Cardiac septum (tissue), 1 donor: ENCODE results near the gene UVSSA. TPM values are rescaled to one million over a fixed set of nuclear protein-coding genes. Genes with fewer than 3 reads are reported as not detected.
A peak's percentile ranks its signal among the peaks of the same experiment; 100 is the strongest.

Experiments
- DNase-seq: peaks from one replicate; pipeline ENCODE4 v3.0.0-alpha.2; 2020; ENCODE audit warnings: low spot score
- intact Hi-C: fragments of 100-400 bp; cut with DNase I; formaldehyde crosslinking; loops from one replicate; pipeline ENCODE4 v1.14.0; 2022
- long read RNA-seq: library from polyadenylated mRNA; unstranded; transcript quantifications from one replicate; pipeline ENCODE4 v2.0.0, GENCODE V29; 2021
- total RNA-seq: library from RNA; stranded (reverse); fragmentation: NEBNext Ultra II Directional; extraction: Animal tissue kit (Norgen Biotek cat#: 25700); gene quantifications from one replicate; pipeline ENCODE4 v1.2.1, GENCODE V29; 2021
- donor health status: DM: no; HTN: no; CAD: no.

The UVSSA gene, protein sequence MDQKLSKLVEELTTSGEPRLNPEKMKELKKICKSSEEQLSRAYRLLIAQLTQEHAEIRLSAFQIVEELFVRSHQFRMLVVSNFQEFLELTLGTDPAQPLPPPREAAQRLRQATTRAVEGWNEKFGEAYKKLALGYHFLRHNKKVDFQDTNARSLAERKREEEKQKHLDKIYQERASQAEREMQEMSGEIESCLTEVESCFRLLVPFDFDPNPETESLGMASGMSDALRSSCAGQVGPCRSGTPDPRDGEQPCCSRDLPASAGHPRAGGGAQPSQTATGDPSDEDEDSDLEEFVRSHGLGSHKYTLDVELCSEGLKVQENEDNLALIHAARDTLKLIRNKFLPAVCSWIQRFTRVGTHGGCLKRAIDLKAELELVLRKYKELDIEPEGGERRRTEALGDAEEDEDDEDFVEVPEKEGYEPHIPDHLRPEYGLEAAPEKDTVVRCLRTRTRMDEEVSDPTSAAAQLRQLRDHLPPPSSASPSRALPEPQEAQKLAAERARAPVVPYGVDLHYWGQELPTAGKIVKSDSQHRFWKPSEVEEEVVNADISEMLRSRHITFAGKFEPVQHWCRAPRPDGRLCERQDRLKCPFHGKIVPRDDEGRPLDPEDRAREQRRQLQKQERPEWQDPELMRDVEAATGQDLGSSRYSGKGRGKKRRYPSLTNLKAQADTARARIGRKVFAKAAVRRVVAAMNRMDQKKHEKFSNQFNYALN
- 10.4 TPM for total RNA-seq
- long read RNA-seq, full-length matches to known transcripts, result 1 of 2 reads
- long read RNA-seq, partial matches to known transcripts, result 1 of 2 reads
- long read RNA-seq, other reads (novel, unspliced or antisense), result 0 of 2 reads

DNA sequence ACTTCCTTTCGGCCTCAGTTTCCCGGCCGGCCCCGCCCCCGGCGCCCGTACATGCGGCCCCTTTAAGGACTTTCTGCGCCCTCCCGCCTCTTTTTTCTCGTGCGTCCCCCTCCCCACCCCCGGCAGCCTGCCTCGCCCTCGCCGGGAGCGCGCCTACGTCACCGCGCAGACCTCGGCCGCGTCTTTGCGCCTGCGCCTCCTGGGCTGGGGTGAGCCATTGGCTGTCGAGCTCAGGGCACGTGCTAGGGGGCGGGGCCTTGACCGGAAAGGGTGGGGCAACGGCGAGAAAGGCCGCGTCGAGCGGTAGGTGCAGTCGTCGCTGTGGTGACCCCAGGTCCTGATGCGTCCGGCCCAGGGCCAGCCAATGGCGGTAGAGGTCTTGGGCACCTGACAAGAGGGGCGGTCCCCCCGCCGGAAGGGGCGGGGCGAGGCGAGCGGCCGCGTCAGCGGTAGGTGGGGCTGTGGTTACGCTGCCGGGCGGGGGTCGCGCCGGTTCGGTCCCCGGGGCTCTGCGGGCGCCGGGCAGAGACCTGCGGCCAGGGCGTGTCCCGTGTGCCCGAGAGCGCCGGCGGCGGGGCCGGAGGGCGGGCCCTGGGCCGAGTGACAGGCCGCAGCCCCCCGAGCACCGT lies at the start of gene UVSSA:
Gene UVSSA (plus strand): TSS at position 428 of the 629 bp plus-strand sequence. CDS start 884 bp downstream, outside the sequence.
- peak; percentile 100 for DNase-seq
- intact Hi-C loops, result loop anchor here (1.0 to 5.0 kb wide), 4 partner anchors 56 to 365 kb away; partner anchors contain the start of genes CTBP1 and SLBP

DNA sequence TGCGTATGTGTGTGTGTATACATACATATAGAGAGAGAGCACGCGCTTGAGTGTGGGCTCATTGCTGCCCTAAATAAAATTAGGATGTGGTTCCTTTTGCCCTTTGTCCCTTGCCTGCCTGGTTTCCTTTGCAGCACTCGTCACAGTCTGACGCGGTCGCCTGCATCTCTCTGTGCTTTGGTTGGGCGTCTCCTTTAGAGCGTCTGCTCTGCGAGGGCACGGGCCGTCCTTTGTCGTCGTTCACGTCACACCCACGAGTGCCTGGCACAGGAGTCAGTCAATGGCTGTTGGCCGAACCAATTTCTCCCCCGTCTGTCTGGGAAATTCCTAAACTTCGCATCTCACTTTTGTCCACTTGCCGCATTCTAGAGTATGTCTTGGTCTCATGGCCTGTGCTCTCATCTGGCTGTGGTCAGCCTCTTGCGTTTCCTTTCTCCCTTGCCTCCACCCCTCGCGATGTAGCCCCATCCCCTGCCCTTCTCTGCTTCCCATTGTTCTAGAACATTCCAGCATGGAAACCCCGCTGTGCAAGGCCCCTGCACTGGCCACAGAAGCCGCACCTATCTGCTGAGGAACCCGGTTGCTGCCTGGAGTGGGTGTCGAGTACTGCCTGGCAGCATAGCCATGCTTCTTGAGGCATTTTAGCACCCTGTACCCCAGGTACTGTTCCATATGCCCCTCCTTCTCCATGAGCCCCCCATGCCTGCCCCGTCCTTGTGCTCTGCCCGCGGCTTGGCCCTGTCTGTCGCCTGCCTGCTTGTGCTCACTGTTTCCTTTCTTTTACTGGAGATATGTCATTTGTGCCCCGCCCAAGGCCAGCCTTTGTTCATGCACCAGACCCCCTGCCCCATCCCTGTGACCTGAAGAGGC lies 49.3 kb upstream of the UVSSA start:
- no peak for DNase-seq
- intact Hi-C loops, result loop anchor here (10.0 kb wide), 1 partner anchor 363 kb away; the partner anchor contains the start of genes GAK and TMEM175

DNA sequence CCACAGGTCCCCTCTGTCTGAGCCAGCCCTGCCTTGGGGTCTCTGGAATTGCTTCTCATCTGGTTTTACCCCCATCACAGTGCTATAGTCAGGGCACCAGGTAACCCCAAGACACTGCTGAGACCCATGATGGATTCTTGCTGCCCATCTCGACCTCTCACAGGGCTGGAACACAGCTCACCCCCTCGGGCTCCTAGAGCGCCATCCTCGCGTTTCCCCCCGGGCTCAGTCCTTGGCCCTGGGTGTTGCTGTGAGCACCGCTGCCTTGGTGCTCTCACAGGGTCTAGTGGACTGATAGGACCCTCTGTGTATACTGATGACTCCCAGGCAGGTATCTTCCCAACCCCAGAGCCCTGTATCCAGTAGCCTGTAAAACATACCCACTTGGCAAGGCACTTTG lies 48.5 kb upstream of the UVSSA start:
- intact Hi-C loops, result loop anchor here (10.0 kb wide), 1 partner anchor 364 kb away; the partner anchor contains the start of genes GAK and TMEM175
- DNase-seq, result no peak

DNA sequence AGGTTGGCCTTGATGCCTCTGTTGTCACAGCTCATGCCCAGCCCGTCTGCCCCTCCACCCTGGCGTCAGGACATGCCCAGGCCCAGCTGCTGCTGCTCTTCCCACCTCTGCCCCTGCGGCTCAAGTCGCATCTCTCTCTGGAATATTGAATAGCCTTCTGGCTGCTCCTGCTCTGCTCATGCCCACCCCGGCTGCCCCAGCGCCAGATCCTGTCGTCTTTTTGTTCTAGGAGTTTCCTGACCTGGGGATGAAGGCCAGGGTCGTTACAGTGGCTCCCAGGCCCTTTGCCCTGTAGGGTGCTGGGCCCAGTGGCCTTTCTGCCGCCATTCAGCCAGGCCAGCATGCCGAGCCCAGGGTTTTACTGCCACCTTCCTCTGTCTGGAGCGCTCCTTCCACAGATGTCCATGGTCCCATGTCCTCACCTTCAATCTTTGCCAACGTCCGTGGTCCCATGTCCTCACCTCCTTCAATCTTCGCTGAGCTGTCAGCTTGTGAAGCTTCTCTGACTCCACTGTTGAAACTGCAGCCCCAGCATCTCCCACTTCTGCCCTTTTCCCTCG lies 47.6 kb upstream of the UVSSA start:
- intact Hi-C loops, result loop anchor here (10.0 kb wide), 1 partner anchor 365 kb away; the partner anchor contains the start of genes GAK and TMEM175
- DNase-seq, result peak; percentile 66

DNA sequence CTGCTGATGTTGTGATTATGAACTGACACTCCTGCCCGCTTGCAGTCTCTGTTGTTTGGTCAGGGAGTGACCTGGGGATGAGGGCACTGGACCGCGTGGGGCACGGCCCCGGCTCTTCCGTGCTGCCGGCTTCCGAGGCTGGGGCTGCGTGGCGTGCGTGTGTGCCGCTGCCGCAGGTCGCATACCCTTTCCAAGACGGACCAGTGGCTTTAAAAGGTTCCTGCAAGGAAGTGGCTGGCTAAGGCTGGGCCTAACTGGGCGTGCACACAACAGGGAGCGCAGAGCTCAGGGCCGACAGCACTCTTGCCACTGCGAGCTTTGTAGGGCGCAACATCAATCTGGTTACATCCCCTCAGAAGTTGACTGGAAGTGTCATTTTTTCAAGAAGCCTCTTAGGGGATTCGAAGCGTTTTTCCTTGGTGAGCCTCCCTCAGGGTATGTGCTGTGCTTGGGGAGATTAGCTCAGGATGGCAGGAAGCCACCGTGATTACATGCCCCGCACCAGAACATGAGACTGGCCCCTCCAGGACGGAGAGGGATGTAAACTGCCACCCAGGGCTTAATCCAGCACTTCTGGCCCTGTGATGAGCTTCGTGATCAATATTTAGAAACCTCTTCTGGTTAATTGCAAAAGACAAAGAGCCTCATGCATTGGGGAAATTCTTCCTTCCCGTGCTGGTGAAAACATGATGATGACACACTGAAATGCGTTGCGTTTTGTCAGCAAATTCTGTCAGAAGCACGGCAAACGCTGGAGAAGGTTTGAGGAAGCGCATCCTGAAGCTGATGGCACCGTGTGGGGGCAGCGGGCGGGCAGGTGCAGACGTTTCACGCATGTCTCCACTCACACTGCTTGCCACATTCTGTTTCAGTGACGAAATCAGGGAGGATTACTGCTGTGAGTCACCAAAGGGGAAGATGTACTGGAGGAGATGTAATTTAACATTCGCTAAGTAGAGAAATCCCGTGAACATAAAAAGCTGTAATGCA lies 46.2 kb upstream of the UVSSA start:
- intact Hi-C loops, result no loop called here
- DNase-seq, result peak; percentile 88

DNA sequence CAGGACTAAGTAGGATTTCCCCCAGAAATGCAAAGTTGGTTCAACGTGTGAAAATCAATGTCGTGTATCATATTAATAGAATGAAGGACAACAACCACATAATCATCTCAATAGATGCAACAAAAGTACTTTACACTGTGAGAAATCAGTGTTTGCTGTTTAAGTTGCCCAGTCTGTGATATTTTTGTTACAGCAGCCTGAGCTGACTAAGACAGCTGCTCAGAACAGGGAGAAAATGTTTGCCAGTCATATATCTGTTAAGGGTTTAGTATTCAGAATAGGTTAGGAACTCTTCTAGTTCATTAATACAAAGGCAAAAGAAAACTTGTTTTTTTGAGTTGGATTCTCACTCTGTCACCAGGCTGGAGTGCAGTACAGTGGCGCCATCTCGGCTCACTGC lies 44.8 kb upstream of the UVSSA start:
- DNase-seq, result no peak
- intact Hi-C loops, result no loop called here

DNA sequence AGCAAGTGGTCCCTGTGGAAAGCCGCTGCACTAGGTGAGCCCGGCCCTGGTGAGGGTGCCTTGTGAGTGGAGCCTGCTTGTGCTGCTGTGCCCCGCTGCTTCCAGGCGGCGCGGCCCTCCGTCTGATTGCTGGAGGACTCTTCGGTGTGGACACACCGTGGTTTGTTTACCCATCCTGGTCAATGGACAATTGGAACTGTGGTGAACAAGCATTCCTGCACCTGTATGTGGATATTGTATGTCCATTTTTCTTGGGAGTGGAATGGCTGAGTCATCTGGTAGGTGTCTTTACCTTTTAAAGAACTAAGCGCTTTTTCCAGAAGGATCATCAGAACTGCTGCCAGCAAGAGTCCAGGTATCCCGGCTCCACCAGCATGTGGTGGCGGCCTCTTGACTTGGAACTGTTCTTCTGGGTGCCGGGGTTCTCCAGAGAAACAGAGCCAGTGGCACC lies 41.7 kb upstream of the UVSSA start:
- no peak for DNase-seq

DNA sequence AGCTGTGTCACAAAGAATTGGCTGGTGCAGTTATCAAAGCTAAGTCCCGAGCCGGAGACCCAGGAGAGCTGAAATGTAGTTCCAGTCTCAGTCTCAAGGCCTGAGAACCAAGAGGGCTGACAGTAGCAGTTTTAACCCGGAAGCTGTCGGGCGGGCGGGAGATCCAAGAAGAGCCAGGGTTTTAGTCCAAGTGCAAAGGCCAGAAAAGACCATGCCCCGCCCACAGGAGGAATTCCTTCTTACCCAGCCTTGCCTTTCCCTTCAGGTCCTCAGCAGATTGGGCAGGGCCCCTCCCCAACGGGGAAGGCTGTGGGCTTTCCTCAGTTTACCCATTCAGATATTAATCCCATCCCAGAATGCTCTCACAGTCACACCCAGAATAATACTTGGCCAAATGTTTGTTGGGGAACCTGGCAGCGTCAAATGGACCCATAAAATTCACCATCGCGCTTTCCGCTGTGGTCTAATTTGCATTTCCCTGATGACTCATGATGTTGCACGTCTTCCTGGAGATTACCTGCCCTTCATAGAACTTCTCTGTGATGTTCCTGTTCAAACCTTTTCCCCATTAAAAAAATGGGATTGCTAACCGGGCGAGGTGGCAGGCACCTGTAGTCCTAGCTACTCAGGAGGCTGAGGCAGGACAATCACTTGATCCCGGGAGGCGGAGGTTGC lies 41.1 kb upstream of the UVSSA start:
- DNase-seq, result no peak
- intact Hi-C loops, result no loop called here

More for the DNA sequence above, 41.7 kb upstream of the UVSSA start:
- intact Hi-C loops, result no loop called here

DNA sequence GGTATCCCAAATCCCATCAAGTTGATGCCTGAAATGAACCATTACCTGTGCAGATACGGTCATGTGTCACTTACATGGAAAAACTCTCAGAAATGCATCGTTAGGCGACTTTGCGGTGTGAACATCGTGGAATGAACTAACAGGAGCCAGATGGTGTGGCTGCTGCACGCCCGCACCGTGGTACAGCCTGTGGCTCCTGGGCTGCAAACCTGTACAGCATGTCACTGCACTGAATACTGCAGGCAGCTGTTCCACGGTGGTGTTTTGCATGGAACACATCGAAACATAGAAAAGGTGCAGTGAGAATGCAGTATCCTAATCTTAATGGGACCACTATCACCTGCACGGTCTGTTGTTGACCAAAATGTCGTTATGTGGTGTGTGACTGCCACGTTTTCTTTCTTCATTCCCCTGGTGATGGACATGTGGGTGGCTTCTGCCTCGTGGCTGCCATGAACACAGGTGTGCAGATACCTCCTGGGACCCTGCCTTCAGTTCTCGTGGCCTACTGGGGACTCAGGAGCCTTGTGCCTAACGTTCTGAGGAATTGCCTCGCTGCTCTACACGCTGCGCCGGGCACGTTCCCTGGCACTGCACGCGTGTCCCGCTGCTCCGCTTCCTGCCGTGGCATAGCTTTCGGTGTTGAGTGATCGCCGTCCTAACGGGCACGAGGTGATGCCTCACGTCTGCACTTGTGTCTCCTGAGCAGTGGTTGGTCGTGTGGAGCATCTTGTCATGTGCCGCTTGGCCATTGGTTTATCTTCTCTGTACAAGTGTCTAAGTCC lies 38.9 kb upstream of the UVSSA start:
- intact Hi-C loops, result no loop called here
- DNase-seq, result no peak

DNA sequence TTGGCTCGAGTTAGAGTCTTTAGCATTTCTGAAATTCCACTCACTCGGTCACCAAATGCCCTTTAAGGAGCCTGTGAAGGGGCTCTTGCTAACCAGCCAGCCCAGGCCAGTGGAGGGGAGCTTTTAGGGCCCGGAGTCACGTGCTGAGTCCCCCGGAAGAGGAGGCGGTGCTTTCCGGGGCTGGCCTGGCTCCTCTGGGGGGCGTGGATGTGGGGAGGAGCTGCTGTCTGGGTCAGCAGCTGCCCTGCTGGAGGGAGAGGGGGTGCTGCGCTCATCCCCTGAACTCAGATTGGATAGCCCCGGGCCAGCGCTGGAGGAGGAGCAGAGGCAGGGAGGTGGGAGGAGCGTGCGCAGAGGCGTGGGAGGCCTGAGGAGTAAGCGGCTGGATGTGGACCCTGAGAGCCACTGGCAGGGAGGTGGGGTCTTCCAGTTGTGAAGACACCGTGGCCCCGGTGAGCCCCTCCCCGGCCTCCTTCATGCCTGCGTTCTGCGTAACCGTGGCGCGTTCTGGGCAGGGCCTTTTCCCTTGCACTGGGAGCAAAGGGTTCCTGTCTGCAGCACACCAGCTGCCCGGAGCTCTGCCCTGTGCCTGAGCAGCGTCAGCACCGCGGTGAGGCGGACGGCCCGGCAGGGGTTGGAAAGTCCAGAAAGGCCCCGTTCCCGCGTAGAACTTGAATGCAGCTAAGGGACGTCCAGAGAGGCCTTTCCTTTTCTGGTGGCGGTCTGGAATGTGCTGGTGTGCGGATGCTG lies 37.6 kb upstream of the UVSSA start:
- intact Hi-C loops, result no loop called here
- DNase-seq, result peak; percentile 89

DNA sequence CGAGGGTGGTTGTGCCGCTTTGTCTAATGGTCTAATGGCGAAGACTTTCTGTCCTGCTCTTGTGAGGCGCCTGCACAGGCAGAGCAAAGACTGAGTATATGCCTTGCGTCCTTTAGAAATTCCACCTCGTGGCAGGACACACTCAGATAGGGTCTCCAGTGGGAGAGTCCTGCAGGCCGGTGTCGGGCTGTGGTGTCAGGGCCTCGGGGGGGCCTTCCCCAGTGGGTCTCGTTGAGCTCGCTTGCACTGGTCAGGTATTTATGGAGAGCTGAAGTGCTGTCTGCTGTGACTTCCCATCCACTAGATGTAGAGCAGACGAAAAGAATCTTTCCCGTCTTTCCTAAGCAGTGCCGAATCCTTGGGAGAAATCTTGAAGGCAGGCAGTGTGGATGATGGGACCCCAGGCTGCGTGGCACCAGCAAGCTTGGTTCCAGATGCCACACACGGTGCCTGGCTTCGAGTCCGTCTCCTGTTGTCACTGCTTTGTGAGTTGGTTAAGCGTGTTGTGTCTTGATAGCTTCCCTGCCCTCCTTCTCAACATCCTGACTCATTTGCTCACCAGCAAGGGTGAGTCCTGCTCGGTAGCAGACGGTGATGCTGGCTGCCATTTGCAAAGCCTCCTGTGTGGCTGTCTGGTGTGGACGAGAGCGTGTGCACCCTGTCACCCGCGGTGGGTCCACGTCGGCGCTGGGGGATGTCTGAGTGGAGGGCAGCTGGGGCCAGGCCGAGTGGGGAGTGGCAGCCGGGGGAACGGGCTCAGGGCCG lies 36.8 kb upstream of the UVSSA start:
- intact Hi-C loops, result no loop called here
- no peak for DNase-seq

DNA sequence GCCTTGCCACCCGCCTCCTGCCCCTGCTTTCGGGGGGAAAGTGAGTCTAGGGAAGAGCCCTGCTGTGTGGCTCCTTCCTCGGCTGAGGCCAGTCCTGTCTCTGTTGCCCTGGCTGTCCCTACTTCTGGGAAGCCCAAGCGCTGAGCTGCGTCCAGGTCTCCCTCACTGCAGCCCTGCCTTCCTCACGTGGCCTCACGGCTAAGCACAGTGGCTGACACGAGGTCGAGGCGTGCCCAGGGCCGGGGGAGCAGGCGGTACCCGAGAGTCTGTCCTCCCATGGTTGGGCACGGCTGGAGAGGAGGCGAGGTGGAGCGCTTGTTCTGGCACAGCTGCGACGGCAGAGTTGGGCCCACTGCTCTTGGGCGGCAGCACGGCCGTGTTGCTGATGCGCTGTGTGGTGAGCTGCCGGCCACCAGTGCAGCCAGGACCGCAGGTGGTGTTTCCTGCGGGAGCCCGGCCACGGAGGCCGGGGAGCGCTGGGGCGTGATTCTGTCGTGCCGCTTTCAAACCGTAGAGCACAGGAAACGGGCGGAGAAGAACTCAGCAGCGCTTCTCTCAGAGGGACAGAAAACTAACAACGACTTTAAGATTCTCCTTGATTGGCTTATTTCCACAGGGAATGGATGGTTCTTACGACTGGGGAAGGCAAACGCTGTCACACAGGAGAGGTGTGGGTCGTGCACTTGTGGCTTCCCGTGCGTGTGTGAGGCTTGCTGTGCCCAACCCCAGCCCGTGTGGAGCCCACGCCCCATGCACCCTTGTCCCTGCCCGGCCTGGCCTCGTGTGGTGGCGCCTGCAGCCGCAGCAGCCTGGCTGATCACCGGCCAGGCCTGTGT lies 36.0 kb upstream of the UVSSA start:
- DNase-seq, result no peak
- intact Hi-C loops, result no loop called here

DNA sequence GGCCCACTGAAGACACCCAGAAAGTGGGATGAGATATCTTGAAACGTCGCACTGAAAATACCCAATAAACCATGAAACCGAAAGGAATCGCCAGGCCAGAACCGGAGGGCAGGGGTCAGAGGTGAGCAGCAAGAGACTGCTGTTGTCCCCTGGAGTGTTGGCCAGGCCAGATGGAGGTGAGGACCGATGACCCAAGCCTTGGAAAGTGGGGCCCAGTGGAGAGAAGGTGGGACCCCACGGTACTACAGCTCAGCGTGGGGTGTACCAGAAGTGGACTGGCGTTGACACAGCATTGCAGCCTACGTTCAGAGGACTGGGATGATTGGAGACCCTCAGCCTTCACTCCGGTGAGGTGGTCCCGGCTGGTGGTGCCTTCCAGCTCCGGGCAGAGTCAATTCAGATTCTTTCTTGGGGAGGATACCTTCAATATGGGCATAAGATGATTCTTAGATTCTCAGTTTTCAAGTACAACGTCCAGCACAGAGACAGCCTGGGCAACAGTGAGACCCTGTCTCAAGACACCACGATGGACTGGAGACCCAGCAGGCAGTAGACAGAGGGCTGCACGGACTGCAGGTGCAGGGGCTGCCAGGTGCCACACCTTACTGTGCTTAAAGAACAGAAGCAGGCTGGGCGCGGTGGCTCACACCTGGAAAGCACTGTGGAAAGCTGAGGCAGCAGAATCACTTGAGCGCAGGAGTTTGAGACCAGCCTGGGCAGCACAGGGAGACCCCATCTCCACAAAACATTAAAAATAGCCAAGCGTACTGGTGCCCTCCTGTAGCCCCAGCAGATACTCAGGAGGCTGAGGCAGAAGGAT lies 34.0 kb upstream of the UVSSA start:
- intact Hi-C loops, result no loop called here
- DNase-seq, result no peak
